Tracheal epithelial cell (primary cell): Measurements from ENCODE around the gene KLHL33. TPM values are rescaled to one million over a fixed set of nuclear protein-coding genes. Genes with fewer than 3 reads are reported as not detected.

Source experiments
- total RNA-seq: library from RNA; depleted of rRNA; stranded (reverse); fragments of >200 nt; gene quantifications from 2 replicates; pipeline ENCODE4 v1.2.1, GENCODE V29; 2014

KLHL33 gene, protein sequence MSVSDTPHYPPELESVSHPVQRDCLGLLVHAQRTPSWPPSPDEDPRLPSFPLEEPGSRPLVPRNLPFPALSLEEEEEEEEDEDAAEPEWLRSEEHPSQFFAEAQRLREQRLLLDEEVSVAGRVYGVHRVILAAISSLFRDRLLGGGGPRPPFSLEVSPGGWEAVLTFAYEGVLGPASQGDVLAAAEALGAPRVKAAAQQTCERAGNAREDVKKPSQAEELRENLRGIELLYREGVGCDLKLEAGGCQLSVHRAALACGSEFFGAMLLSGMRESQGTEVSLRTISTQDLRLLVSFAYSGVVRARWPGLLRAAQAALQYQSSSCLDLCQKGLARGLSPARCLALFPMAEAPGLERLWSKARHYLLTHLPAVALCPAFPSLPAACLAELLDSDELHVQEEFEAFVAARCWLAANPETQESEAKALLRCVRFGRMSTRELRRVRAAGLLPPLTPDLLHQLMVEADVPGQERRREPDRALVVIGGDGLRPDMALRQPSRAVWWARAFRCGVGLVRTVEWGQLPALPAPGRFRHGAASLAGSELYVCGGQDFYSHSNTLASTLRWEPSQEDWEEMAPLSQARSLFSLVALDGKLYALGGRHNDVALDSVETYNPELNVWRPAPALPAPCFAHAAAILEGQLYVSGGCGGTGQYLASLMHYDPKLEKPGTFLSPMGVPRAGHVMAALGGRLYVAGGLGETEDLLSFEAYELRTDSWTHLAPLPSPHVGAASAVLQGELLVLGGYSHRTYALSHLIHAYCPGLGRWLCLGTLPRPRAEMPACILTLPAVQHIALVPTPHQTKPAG
- total RNA-seq, result not detected in 2 replicates

DNA sequence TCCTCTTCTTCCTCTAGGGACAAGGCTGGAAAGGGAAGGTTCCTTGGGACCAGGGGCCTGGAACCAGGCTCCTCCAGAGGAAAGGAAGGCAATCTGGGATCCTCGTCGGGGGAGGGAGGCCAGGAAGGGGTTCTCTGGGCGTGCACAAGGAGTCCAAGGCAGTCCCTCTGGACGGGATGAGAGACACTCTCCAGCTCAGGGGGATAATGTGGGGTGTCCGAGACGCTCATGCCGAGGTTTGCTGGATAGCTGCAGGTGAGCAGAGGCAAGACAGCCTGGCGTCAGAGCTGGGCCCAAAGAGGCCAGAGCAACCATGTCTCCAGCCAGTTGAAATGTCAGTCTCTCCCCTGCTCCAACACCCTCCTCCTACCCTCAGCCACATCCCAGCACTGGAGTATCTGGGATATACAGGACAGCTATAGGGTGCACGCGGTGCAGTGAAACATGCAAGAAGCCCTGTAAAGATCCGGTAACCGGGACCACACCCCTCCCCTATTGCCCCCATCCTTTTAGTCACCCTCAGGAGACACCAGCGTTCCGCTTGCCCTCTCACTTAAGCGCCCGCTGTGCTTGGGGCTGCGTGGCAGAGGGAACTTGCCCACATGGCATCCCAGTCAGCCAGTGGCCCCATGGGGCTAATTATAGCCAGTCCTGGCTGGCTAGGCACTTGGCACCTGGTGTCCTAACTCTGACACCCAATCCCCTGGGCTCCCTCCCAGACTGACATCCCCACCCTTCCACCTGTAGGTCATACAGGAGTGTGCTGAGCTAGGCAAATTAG, at the start of gene KLHL33:
TSS of gene KLHL33 (minus strand) at position 585 of the 781 bp plus-strand sequence. CDS start at position 230, 355 bp downstream.

GRCh38 chr14:20469242-20469889, 33.4 kb upstream of the KLHL33 start, which contains the start of gene PNP:
PNP (plus strand) TSS chr14:20469406; CDS start chr14:20469525, 119 bp downstream.

DNA sequence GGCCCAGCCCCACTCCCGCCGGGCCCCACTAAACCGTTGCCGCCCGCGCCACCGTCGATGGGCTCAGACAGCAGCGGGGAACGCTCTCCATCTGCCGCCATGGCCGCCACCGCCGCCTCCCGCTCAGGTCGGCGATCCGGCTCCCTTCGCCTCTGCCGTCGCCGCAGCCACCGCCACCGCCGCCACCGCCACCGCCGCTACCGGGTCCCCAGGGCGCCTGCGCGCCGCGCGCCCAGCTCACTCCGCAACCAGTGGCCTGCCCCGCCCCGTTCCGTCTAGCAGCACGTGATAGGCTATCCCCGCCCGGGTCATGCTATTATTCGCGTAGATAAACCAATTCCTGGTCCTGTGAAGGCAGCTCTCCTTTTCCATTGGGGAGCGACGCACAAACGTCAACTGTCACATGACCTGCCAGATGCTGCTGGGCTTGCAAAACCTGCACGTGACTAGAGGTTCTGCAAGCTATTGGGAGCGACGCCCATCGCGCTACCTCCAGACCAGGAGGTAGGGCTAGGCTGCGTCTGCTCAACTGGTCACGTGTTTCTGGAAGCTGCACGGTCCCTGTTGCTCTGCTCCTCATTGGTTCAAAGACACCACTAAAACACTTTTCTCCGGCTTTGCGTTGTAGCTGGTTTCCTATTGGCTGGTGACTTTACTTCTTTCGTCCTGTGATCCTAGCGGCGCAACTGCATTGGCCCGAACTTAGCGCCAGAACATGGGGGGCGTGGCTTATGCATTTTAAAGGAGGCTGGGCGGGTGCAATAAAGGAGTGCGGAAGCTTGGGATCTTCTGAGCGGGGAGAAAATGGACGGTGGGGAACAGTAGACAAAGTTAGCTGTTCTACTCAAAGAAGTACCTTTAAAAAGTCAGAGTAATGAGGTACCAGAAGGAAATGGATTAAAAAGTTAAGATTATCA, 25.5 kb upstream of the KLHL33 start, which contains the start of gene PIP4P1:
TSS of gene PIP4P1 (minus strand) at position 210 of the 917 bp plus-strand sequence. CDS start at position 101, 109 bp downstream.

DNA sequence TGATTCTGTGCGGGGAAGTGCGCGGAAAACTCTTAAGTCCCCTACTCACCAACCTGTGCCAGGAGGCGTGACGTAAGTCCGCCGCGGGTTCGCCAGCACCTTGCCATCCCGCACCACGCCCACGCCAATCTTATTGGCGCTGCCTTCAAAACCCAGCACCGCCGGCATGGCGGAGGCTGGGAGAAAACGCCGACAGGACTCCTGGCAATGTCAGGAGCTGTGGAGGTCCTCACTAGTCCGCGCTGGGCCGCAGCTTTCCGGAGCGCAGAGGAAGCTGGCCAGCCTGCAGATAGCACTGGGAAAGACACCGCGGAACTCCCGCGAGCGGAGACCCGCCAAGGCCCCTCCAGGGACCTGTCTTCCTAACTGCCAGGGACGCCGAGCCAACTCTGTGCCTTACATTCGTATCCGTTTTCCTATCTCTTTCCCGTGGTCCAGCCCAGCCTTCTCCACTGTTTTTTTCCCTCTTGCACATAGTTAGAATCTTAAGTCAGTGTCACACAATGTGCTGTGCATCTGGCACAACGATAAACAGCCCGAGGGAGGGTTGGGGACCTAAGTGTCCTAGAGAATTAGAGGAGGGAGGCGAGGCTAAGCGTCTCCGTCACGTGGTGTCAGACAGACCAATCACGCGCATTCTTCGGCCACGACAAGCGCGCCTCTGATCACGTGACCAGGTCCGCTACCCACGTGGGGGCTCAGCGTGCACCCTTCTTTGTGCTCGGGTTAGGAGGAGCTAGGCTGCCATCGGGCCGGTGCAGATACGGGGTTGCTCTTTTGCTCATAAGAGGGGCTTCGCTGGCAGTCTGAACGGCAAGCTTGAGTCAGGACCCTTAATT, 18.8 kb upstream of the KLHL33 start, which contains the start of the genes APEX1 and OSGEP:
TSS of gene APEX1 (plus strand) at position 711 of the 839 bp plus-strand sequence. CDS start 420 bp downstream, outside the sequence.
TSS of gene OSGEP (minus strand) at position 297 of the 839 bp plus-strand sequence. CDS start at position 168, 129 bp downstream.

GRCh38 chr14:20412876-20413743, 22.9 kb downstream of the KLHL33 start, which contains the start of gene TEP1:
TEP1 (minus strand) TSS chr14:20413501; CDS start chr14:20408439, 5,062 bp downstream.

Other genes starting within 250 kb of the KLHL33 start
- not detected in 2 replicates for gene OR11G2, start 245.3 kb downstream of the KLHL33 start, total RNA-seq
- not detected in 2 replicates for gene OR11H6, start 212.5 kb downstream of the KLHL33 start, total RNA-seq
- not detected in 2 replicates for gene OR11H7, start 207.2 kb downstream of the KLHL33 start, total RNA-seq
- under 0.01 TPM in 1 of 2 replicates, not detected in the other for gene OR11H4, start 196.9 kb downstream of the KLHL33 start, total RNA-seq
- gene TTC5, start 130.2 kb downstream of the KLHL33 start, total RNA-seq, result 11.1 and 11.5 TPM in 2 replicates
- gene CCNB1IP1, start 102.9 kb downstream of the KLHL33 start, total RNA-seq, result 110 and 144 TPM in 2 replicates
- 2.6 and 4.1 TPM in 2 replicates for gene PARP2, start 92.5 kb downstream of the KLHL33 start, total RNA-seq
- 15.6 and 17.6 TPM in 2 replicates for gene TEP1, start 22.7 kb downstream of the KLHL33 start, total RNA-seq
- gene OSGEP, start 18.6 kb upstream of the KLHL33 start, total RNA-seq, result 16.2 and 19.3 TPM in 2 replicates
- 43.4 and 45.2 TPM in 2 replicates for gene APEX1, start 19.1 kb upstream of the KLHL33 start, total RNA-seq
- 16.4 and 23.4 TPM in 2 replicates for gene PIP4P1, start 25.3 kb upstream of the KLHL33 start, total RNA-seq
- 95.3 and 110 TPM in 2 replicates for gene PNP, start 33.2 kb upstream of the KLHL33 start, total RNA-seq
- not detected in 2 replicates for gene RNASE10, start 69.4 kb upstream of the KLHL33 start, total RNA-seq
- gene RNASE9, start 124.9 kb upstream of the KLHL33 start, total RNA-seq, result under 0.01 TPM in 1 of 2 replicates, not detected in the other
- not detected in 2 replicates for gene RNASE11, start 151.8 kb upstream of the KLHL33 start, total RNA-seq
- gene RNASE12, start 155.2 kb upstream of the KLHL33 start, total RNA-seq, result not detected in 2 replicates
- not detected in 2 replicates for gene OR6S1, start 205.5 kb upstream of the KLHL33 start, total RNA-seq
- 7.2 and 10.1 TPM in 2 replicates for gene RNASE4, start 248.4 kb upstream of the KLHL33 start, total RNA-seq